Measurements from ENCODE around the gene CHFR. TPM values are rescaled to one million over a fixed set of nuclear protein-coding genes. Genes with fewer than 3 reads are reported as not detected.
"Not testable (repeated sequence)": the region's sequence is repeated elsewhere in the genome, so short reads cannot be mapped to it uniquely, and the experiment has no call there.

Gene CHFR, protein sequence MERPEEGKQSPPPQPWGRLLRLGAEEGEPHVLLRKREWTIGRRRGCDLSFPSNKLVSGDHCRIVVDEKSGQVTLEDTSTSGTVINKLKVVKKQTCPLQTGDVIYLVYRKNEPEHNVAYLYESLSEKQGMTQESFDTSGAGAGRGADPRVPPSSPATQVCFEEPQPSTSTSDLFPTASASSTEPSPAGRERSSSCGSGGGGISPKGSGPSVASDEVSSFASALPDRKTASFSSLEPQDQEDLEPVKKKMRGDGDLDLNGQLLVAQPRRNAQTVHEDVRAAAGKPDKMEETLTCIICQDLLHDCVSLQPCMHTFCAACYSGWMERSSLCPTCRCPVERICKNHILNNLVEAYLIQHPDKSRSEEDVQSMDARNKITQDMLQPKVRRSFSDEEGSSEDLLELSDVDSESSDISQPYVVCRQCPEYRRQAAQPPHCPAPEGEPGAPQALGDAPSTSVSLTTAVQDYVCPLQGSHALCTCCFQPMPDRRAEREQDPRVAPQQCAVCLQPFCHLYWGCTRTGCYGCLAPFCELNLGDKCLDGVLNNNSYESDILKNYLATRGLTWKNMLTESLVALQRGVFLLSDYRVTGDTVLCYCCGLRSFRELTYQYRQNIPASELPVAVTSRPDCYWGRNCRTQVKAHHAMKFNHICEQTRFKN
- polyA plus RNA-seq (ENCODE audit: insufficient read length in 4 of 4), result 10 to 100 TPM; 19.5 to 30.5 (median 25.2) TPM

DNA sequence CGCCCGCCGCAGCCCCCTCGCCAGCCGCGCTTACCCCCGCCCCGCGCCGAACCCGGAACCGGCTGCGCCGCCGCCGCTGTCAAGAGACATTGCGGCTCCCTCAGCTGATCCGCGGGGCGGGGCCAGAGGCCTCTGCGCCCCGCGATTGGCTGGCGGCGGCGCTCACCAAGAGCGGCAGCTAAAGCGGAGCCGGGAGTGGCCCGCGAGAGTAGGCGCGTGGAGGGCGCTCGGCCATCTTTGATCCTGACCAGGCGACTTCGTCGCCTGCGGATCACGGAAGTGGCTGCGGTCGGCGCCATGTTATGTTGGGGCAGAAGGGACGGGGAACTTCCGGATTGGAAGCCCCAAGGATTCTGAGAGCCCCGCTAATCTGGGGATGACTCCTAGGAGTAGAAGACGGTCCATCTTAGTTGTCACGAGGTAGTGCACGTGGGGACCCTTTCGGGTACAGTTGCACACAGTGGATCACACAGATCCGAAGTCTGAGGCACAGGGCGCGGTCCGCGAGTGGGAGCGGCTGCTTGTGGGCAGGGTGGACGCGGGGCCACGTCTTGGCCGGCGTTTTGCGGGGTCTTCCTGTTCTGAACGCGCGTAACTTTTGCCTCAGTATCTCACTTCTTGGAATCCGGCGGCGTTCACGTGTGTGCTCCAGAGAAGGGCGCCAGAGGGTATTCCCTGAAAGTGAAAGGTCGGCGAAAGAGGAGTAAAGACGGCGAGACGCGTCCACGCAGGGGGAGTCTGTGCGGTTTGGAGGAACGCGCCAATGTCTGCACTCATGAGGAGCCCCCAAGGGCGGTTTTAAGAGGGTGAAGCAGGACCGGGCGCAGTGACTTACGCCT, at the start of gene CHFR:
TSS of gene CHFR (minus strand) at position 93 of the 839 bp plus-strand sequence. CDS start 277 bp downstream, outside the sequence.
- peak; percentile 81 to 94 (median 86) for DNase-seq (ENCODE audit: low read depth in 4 of 4, low spot score in 2 of 4)

DNA sequence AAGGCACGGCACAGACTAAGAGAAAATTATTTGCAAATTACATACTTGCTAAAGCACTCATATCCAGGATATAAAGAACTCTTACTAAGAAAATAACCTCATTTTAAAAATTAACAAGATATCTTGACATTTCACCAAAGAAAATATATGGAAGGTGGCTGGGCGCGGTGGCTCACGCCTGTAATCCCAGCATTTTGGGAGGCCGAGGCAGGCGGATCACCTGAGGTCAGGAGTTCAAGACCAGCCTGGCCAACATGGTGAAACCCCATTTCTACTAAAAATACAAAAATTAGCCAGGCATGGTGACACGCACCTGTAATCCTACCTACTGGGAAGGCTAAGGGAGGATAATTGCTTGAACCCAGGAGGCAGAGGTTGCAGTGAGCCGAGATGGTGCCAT, 49.5 kb upstream of the CHFR start:
- not testable (repeated sequence) for DNase-seq (ENCODE audit: low read depth in 4 of 4, low spot score in 2 of 4)

DNA sequence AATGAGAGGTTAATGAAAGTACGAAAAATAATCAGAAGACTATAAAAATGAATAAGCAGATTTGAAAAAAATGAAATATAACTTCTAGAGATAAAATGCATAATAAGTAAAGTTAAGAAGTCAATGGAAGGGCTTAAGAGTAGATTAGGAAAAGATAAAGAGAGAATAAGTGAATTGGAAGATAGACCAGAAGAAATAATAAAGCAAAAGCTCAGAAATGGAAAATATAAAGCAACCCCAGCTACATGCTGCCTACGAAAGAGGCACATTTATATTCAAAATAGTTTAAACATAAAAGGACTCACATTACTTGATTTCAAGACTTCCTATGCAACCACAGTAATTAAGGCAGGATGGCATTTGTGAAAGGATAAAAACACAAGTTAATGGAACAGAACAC, 48.8 kb upstream of the CHFR start:
- no peak for DNase-seq (ENCODE audit: low read depth in 4 of 4, low spot score in 2 of 4)

DNA sequence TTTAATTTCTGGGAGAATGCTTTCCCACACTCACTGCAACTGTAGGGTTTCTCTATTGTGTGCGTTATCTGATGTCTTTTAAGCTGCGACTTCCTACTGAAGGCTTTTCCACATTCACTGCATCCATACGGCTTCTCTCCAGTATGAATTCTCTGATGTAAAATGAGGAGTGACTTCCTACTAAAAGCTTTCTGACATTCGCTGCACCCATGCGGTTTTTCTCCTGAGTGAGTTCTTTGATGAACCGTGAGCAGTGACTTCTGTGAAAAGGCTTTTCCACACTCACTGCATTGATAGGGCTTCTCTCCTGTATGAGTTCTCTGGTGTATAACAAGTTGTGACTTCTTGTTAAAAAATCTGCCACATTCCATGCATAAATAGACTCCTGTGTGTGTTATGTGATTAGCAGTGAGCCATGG, 39.0 kb upstream of the CHFR start:
- no peak for DNase-seq (ENCODE audit: low read depth in 4 of 4, low spot score in 2 of 4)

DNA sequence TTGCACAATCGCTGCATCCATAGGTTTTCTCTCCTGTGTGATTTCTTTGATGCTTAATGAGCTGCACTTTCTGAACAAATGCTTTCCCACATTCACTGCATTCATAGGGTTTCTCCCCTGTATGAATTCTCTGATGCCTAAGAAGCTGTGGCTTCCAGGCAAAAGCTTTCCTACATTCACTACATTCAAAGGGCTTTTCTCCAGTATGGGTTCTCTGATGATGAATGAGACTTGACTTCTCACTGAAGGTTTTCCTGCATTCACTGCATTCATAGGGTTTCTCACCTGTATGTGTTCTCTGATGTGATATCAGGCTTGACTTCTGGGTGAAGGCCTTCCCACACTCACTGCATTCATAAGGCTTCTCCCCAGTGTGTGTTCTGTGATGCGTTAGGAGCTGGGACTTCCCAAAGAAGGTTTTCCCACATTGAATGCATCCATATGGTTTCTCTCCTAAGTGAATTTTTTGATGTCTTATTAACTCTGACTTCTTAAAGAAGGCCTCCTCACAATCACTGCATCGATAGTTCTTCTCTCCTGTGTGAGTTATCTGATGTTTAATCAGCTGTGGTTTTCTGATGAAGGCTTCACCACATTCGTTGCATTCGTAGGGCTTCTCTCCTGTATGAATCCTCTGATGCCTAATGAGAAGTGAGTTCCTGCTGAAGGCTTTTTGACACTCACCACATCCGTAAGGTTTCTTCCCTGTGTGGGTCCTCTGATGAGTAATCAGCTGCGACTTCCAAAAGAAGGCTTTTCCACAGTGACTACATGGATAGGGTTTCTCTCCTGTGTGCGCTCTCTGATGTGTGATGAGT, 38.4 kb upstream of the CHFR start:
- no peak for DNase-seq (ENCODE audit: low read depth in 4 of 4, low spot score in 2 of 4)

DNA sequence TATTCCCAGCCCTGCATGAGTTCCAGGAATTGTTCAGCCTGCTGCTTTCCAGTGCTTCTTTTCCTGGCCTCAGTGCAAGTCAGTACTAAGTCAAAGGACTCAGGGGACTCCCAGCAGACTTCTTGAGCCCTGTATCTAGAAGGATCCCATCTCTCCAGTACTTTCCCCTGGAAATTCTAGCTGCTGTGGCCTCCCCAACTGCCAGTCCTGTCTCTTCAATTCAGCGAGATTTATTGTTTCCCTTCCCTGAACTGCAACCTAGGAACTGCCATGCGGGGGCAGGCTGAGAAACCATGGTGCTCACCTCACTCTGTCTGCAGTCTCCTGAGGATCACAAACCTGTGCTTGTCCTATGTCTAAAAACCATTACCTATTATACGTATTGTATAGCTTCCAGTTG, 37.0 kb upstream of the CHFR start:
- DNase-seq (ENCODE audit: low read depth in 4 of 4, low spot score in 2 of 4), result no peak

DNA sequence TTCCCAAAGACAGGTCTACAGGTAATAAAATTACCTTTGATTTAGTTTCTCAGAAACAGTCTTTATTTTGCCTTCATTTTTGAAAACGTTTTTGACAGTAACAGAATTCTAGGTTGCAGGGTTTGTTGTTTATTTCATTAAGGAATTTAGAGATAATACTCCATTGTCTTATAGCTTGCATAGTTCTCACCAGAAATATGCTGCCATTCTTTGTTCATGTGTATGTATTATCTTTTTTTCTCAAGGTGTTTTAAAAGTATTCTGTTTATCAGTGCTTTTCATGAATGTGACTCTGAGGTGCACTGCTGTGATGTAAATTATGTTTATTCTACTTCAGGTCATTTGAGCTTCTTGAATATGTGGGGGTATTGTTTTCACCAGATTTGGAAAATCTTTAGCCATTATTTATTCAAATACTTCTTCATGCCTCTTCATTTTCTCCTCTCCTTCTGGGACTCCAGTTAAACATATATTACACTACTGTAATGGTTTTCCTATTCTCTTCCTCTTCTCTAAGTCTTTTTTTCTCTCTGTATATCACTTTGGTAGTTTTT, 36.0 kb upstream of the CHFR start:
- DNase-seq (ENCODE audit: low read depth in 4 of 4, low spot score in 2 of 4), result no peak

DNA sequence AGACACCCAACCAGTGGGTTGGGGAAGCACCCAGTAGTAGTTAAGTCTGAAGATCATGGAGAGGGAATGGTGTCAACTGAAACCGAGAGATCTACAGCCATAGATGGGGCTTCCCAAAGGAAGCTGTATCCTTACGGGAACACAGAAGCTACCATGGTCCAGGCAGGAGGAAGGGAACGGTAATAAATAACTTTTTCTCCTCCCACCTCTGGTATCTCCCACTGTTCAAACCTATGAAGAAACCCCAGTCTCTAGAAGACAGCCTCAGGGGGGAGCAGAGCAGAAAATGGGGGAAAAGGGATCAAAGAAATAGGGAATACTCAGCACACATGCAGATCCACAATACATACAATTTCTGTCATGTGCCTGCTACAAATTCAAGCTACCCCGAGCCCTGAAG, 35.3 kb upstream of the CHFR start:
- no peak for DNase-seq (ENCODE audit: low read depth in 4 of 4, low spot score in 2 of 4)

DNA sequence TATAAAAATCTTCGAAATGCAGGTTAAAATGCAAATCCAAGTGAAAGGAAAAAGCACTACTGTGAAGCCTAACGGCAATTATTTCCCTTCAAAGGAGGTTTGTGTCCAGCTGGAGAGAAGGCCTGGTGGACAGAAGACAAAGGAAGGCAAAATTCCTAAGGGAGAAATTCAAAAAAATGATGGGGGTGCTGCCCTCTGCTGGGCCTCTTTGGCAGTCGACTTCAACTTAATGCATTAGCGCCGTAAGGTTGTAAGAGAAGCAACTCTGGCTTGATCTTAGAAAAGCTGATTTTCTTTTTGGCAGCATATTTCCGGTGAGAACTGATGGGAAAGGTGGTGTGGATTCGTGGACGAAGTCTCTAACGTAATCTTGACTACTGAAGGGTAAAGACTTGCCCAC, 34.3 kb upstream of the CHFR start:
- DNase-seq (ENCODE audit: low read depth in 4 of 4, low spot score in 2 of 4), result no peak

DNA sequence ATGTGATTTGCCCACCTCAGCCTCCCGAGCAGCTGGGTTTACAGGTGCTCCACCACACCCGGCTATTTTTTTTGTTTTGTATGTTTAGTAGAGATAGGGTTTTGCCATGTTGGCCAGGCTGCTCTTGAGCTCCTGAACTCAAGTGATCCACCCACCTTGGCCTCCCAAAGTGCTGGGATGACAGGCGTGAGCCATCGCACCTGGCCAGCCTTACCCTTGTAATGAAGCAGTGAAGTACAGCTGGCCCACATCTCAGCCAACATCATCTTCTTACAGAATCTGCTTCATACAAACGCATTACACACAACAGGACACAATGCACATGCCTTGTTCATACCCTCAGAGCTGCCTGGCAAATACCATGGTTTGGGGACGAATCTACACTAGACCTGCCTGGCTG, 31.3 kb upstream of the CHFR start:
- DNase-seq (ENCODE audit: low read depth in 4 of 4, low spot score in 2 of 4), result no peak

DNA sequence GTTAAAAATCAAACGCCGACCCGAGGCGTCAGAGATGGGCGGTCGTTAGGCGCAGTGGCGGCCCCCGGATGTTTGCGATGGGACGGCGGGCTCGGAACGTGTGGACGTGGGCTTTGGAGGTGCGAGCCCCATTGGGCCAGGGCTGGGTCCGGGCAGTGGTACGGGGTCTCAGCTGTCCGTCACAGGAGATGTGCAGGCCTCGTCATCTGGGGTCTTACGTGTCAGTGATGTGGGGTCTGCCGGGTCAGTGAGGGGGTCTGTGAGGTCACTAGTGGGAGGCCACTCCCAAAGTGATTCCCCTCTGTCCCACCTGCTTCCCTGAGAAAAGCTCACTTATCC, 21.6 kb upstream of the CHFR start:
- no peak for DNase-seq (ENCODE audit: low read depth in 4 of 4, low spot score in 2 of 4)

DNA sequence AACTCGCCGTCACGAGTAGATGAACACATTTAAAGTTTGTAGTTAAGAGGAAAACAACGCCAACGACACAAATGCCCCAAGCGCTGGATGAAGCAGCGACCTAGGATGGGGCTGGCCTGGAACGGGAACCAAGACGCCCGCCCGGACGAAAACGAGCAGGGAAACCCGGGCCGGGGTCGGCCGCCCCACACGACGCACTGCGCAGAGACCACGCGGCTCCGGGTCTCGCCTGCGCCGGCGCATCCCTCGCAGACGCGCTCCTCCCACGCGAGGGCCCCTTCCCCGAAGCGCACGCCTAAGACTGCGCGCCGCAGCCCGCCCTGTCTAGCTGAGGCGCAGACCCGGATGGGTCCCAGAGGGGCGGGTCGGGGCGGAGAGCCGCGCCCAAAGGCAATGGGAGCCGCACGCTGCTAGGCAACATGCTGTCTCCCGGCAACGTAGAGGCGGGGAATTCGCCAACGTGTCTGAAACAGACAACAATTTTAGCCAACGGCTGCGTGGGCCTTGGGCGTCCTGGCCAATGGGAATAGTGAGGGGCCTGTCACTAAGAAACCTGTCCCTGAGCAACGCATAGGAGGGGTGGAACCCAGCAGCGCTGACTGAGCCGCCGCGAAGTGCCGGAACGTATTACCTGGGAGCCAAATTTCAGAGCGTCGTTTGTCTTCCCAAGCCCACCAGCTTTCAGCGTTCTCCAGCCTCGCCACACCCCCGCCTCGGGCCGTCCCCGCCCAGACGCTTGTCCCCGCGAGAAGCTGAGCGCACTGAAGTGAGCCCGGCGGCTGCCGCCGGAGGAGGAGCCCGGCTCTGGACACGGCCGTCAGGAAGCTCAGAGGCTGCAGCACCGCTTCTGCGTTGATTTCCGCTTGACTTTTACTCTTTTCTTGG, 21.0 kb upstream of the CHFR start:
- peak; percentile 92 to 98 (median 94) for DNase-seq (ENCODE audit: low read depth in 4 of 4, low spot score in 2 of 4)

DNA sequence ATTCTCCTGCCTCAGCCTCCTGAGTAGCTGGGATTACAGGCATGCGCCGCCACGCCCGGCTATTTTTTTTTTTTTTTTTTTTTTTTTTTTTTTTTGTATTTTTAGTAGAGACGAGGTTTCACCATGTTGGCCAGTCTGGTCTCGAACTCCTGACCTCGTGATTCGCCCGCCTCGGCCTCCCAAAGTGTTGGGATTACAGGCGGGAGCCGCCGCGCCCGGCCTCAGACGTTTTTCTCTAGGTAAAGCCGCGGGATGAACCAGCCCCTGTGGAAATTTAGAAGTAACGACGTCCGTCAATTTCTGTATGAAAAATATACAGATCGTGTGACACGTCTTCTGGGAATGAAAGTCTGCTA, 20.4 kb upstream of the CHFR start:
- DNase-seq (ENCODE audit: low read depth in 4 of 4, low spot score in 2 of 4), result not testable (repeated sequence)

DNA sequence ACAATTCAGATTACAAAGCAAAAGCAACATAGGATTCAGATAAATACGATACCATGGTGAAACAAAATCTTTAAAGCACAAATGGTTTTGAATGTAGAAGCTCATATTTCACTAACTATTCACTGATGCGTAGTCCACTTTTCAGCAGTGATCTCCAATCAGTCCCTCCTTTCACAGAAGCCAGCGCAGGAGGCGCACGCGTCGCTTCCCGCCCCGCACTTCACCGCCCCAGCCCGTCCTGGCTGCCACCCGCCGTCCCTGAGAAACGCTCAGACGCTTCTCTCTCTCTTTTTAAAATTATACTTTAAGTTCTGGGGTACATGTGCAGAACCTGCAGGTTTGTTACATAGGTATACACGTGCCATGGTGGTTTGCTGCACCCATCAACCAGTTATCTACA, 19.8 kb upstream of the CHFR start:
- DNase-seq (ENCODE audit: low read depth in 4 of 4, low spot score in 2 of 4), result no peak

DNA sequence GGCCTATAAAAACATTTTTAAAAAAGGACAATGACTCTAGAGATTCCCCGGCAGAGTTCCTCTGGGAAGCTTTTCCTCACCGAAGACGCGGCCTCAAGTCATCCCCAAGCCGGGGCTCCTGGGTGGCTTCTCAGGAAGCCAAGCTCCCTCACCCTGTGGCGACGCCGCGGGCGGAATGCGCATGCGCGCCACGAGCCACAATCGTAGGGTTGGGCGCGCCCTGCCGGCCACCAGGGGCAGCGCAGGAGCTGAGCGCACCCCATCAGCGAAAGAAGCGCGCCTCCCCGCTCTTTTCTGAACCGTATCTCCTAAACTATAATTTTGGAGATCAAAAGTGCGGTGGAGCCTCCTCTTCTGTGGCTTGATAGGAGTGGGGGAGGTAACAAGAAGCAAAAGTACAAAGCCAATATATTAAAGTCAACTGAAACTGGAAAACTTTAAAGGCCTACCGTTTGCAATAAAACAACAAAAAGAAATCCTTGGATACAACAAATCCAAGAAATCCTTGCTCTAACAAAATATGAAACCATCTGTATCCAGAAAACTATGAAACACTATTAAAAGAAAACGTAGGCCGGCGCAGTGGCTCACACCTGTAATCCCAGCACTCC, 17.4 kb upstream of the CHFR start:
- DNase-seq (ENCODE audit: low read depth in 4 of 4, low spot score in 2 of 4), result peak in 2 of 4 donors; percentile 40 to 46

DNA sequence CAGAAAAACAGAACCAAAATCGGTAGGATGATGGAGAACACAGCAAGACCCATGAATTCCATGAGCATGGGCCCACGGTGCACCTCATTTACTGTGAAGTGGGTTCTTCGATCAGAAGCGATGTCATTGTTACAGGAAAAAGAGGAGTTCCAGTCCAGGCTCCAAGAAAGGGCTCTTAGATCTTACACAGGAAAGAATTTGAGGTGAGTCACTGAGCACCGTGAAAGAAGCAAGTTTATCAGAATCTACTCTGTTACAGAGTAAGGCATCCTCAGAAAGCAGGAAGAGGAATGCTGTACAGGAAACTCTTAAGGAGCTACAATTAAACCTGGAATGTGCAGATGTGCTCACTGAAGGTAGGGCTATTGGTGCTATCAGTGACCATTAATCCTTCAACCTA, 11.6 kb upstream of the CHFR start:
- DNase-seq (ENCODE audit: low read depth in 4 of 4, low spot score in 2 of 4), result no peak

DNA sequence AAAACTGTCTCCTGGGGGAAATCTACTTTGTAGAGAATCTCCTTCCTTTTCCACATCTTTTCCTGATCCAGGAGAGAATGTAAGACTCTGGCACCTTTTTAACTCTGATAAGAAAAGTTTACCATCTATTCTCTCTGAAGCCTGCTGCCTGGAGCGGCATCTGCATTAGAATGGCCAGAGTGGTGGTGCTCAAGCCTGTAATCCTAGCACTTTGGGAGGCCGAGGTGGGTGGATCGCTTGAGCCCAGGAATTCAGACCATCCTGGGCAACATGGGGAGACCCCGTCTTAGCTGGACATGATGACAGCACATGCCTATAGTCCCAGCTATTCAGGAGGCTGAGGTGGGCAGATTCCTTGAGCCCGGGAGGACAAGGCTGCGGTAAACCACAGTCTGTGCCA, 1.4 kb upstream of the CHFR start:
- no peak for DNase-seq (ENCODE audit: low read depth in 4 of 4, low spot score in 2 of 4)

DNA sequence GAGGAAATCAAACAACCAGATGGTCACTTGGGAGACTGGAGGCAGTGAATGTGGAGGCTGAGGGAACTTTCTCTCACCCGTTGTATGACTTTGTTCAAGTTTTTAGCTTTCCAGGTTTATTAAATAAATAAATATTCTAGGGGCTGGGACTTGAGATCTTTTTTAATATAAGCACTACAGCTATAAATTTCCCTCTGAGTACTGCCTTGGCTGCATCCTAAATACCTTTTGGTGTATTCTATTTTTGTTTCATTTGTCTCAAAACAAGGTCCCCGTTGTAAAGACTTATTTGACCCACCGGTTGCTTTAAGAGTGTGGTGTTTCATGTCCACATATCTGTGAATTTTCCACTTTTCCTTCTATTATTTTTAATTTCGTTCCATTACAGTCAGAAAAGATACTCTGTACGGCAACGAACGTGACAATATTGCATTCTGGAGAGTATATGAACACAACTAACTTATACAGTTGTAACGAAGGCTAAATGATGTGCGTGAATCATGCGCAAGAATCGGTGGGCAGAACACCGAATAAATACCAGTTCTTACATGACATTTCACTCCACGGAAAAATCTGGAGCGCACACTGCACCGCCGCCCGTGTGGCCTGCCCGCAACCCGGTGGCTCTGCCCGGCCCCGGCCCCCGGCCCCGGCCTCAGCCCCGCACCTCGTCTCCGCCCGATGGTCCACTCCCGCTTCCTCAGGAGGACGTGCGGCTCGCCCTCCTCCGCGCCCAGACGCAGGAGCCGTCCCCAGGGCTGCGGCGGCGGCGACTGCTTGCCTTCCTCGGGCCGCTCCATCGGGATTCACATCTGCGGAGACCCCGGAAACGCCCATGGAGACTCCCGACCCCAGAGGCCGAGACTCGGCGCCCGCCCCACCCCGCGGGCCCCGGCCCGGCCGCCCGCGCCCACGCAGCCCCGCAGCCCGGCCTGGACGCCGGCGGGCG, 602 bp downstream of the CHFR start:
- no peak for DNase-seq (ENCODE audit: low read depth in 4 of 4, low spot score in 2 of 4)

All from left renal cortex interstitium (tissue), 4 donors.